H1 (cell line): ENCODE measurements around the gene VSNL1. TPM values are rescaled to one million over a fixed set of nuclear protein-coding genes. Genes with fewer than 3 reads are reported as not detected.

Source experiments
- CTCF ChIA-PET: fragments of 300-600 bp; sonication (Branson Sonifier 250); formaldehyde crosslinking; loops from one replicate; lab custom pipeline; 2021; ENCODE audit not compliant: partially characterized antibody; lab: Charles Lee
- POLR2A ChIA-PET: fragments of 300-600 bp; sonication (Branson Sonifier 250); formaldehyde crosslinking; loops from one replicate; lab custom pipeline; 2021; ENCODE audit warnings: inconsistent platforms; ENCODE audit not compliant: partially characterized antibody; lab: Charles Lee
- DNase-seq, 2 experiments: peaks; one replicate each; pipeline versions ENCODE4 v3.0.0 to v3.0.0-alpha.2; 2010 to 2022; ENCODE audit warnings: low spot score in 2 of 2, low read depth in 1 of 2, mixed read lengths in 1 of 2
- FAIRE-seq: peaks from 2 replicates; lab custom pipeline; 2011; peaks lifted over from hg19 to GRCh38; lab: Jason Lieb, UNC
- H2AFZ ChIP-seq: 2 replicates; pipeline ENCODE4 v1.8.1; 2012; ENCODE audit warnings: low read length, inconsistent platforms
- H2AK5ac ChIP-seq: 2 replicates; pipeline ENCODE4 v1.6.1; 2013; ENCODE audit warnings: low read depth, low read length
- H2BK120ac ChIP-seq: replicated peaks from 2 replicates; pipeline ENCODE3; 2013; ENCODE audit warnings: low read depth, low read length, inconsistent platforms
- H2BK12ac ChIP-seq: 2 replicates; pipeline ENCODE4 v1.6.1; 2013; ENCODE audit warnings: low read depth, low read length
- H2BK15ac ChIP-seq: 2 replicates; pipeline ENCODE4 v1.6.1; 2013; ENCODE audit warnings: low read length
- H2BK20ac ChIP-seq: 2 replicates; pipeline ENCODE4 v1.6.1; 2013; ENCODE audit warnings: low read length
- H2BK5ac ChIP-seq: 2 replicates; pipeline ENCODE4 v1.6.1; 2013; ENCODE audit warnings: low read depth, low read length
- H3K14ac ChIP-seq: 2 replicates; pipeline ENCODE4 v1.6.1; 2013; ENCODE audit warnings: inconsistent platforms; ENCODE audit not compliant: insufficient read length
- H3K18ac ChIP-seq: 2 replicates; pipeline ENCODE4 v1.6.1; 2013; ENCODE audit warnings: low read length; ENCODE audit errors: extremely low read depth
- H3K23ac ChIP-seq: 2 replicates; pipeline ENCODE4 v1.6.1; 2013; ENCODE audit warnings: inconsistent platforms; ENCODE audit not compliant: insufficient read length
- H3K23me2 ChIP-seq: 2 replicates; pipeline ENCODE4 v1.6.1; 2013; ENCODE audit warnings: low read depth, low read length
- H3K27ac ChIP-seq: 2 replicates; pipeline ENCODE4 v1.6.1; 2011; ENCODE audit warnings: low read depth, low read length, inconsistent platforms
- H3K27me3 ChIP-seq, 4 experiments: replicated peaks in 1 of 4; 1 replicate in 1 of 4; 2 replicates in 3 of 4; pipeline versions ENCODE4 v1.6.1 to v1.8.1; 2011 to 2013; ENCODE audit warnings: low read length in 3 of 4, mild to moderate bottlenecking in 3 of 4, inconsistent platforms in 2 of 4, mixed read lengths in 2 of 4, moderate library complexity in 1 of 4; ENCODE audit not compliant: control insufficient read depth in 3 of 4, insufficient read depth in 3 of 4; ENCODE audit errors: extremely low read depth in 1 of 4
- H3K36me3 ChIP-seq, 4 experiments: 2 replicates each; pipeline versions ENCODE4 v1.6.1 to v1.8.1; 2011 to 2013; ENCODE audit warnings: mild to moderate bottlenecking in 4 of 4, low read length in 3 of 4, moderate library complexity in 2 of 4, control low read depth in 1 of 4, inconsistent platforms in 1 of 4; ENCODE audit not compliant: insufficient read depth in 4 of 4, control insufficient read depth in 2 of 4
- H3K4ac ChIP-seq: replicated peaks from 2 replicates; pipeline ENCODE3; 2013; ENCODE audit warnings: low read length, low read depth, mixed read lengths, inconsistent platforms; ENCODE audit not compliant: insufficient read length
- H3K4me1 ChIP-seq, 4 experiments: replicated peaks in 1 of 4; 1 replicate in 1 of 4; 2 replicates in 3 of 4; pipeline versions ENCODE4 v1.6.1 to v1.8.1; 2011 to 2013; ENCODE audit warnings: low read length in 3 of 4, inconsistent platforms in 2 of 4, mixed read lengths in 1 of 4; ENCODE audit not compliant: insufficient read depth in 4 of 4, control insufficient read depth in 3 of 4
- H3K4me2 ChIP-seq, 2 experiments: 2 replicates each; pipeline versions ENCODE4 v1.6.1 to v1.8.1; 2011 to 2013; ENCODE audit warnings: low read depth in 2 of 2, low read length in 2 of 2, control low read depth in 1 of 2, inconsistent platforms in 1 of 2, mild to moderate bottlenecking in 1 of 2; ENCODE audit not compliant: insufficient read depth in 1 of 2
- H3K4me3 ChIP-seq, 4 experiments: fragments of 200-600, 300-600 bp in 1 of 4; sonication (generic), shearing (Covaris generic), sonication (Bioruptor Twin) in 1 of 4; 2 replicates each; pipeline versions ENCODE4 v1.5.1 to v1.8.1; 2011 to 2016; ENCODE audit warnings: low read length in 4 of 4, low read depth in 3 of 4, control low read depth in 2 of 4, inconsistent platforms in 2 of 4, mild to moderate bottlenecking in 2 of 4, mixed read lengths in 1 of 4, moderate library complexity in 1 of 4; ENCODE audit not compliant: insufficient read depth in 2 of 4; ENCODE audit errors: extremely low read depth in 1 of 4
- H3K56ac ChIP-seq: replicated peaks from 2 replicates; pipeline ENCODE3; 2013; ENCODE audit warnings: low read depth, mild to moderate bottlenecking, mixed read lengths, low read length, inconsistent platforms; ENCODE audit not compliant: insufficient read length
- H3K79me1 ChIP-seq: 2 replicates; pipeline ENCODE4 v1.6.1; 2013; ENCODE audit warnings: low read depth, low read length, control low read depth
- H3K79me2 ChIP-seq, 2 experiments: 2 replicates each; pipeline versions ENCODE4 v1.6.1 to v1.8.1; 2012 to 2013; ENCODE audit warnings: low read length in 2 of 2, mild to moderate bottlenecking in 2 of 2, inconsistent platforms in 1 of 2; ENCODE audit not compliant: insufficient read depth in 2 of 2, control insufficient read depth in 1 of 2
- H3K9ac ChIP-seq, 4 experiments: replicated peaks in 1 of 4; 1 replicate in 1 of 4; 2 replicates in 3 of 4; pipeline versions ENCODE4 v1.6.1 to v1.8.1; 2011 to 2013; ENCODE audit warnings: low read depth in 3 of 4, low read length in 3 of 4, control low read depth in 2 of 4, mild to moderate bottlenecking in 2 of 4, moderate library complexity in 2 of 4, inconsistent platforms in 1 of 4; ENCODE audit errors: extremely low read depth in 1 of 4
- H3K9me3 ChIP-seq, 2 experiments: 2 replicates each; pipeline versions ENCODE4 v1.6.1 to v1.8.1; 2012 to 2013; ENCODE audit warnings: mild to moderate bottlenecking in 2 of 2, moderate library complexity in 2 of 2, control low read depth in 1 of 2, inconsistent platforms in 1 of 2, low read depth in 1 of 2, low read length in 1 of 2, mixed read lengths in 1 of 2; ENCODE audit not compliant: insufficient read depth in 2 of 2
- H4K20me1 ChIP-seq, 2 experiments: replicated peaks in 1 of 2; 2 replicates each; pipeline versions ENCODE3 to v1.8.1; 2011 to 2013; ENCODE audit warnings: inconsistent platforms in 2 of 2, low read length in 2 of 2, mild to moderate bottlenecking in 1 of 2; ENCODE audit not compliant: insufficient read depth in 2 of 2, control insufficient read depth in 1 of 2
- H4K5ac ChIP-seq: 2 replicates; pipeline ENCODE4 v1.6.1; 2013; ENCODE audit warnings: low read length, low read depth, mixed read lengths, inconsistent platforms; ENCODE audit not compliant: insufficient read length
- H4K8ac ChIP-seq: 2 replicates; pipeline ENCODE4 v1.8.0; 2013; ENCODE audit warnings: mild to moderate bottlenecking, moderate library complexity, low read length, inconsistent platforms; ENCODE audit not compliant: insufficient read depth; ENCODE audit errors: extremely low read depth
- H4K91ac ChIP-seq: replicated peaks from 2 replicates; pipeline ENCODE3; 2013; ENCODE audit warnings: low read length, mixed read lengths, inconsistent platforms; ENCODE audit not compliant: insufficient read length
- TEAD4 ChIP-seq: IDR thresholded peaks from 2 replicates; pipeline ENCODE4 v1.6.1; 2012; ENCODE audit warnings: low read depth, low read length, inconsistent platforms, mixed read lengths
- polyA plus RNA-seq, 7 experiments: library from polyadenylated mRNA; depleted of rRNA in 3 of 7; stranded (reverse) in 5 of 7; unstranded in 2 of 7; fragments of >200 nt in 5 of 7; fragments of 200-250 nt in 2 of 7; gene quantifications; 1 replicate in 5 of 7; 2 replicates in 1 of 7; 4 replicates in 1 of 7; pipeline versions ENCODE4 v1.2.1 to v1.2.3, GENCODE V29; 2011 to 2013; ENCODE audit warnings: missing spikeins in 2 of 7, mixed read lengths in 2 of 7
- total RNA-seq: library from RNA; stranded (reverse); fragmentation: NEBNext Ultra II Directional; extraction: Animal tissue kit (Norgen Biotek cat#: 25700); gene quantifications from 2 replicates; pipeline ENCODE4 v1.2.1, GENCODE V29; 2021

Gene VSNL1
- total and polyA plus RNA-seq, 2 of the 8 experiments (the other 6 are each of a cell fraction or from before 2014, with no cell fraction given) = 49.4 to 108 TPM

GRCh38 chr2:17519486-17519885 is 21.0 kb upstream of the VSNL1 start:
- Histone ChIP-seq H2BK20ac (no peak overlapping the region), H4K5ac (no peak overlapping the region), H3K79me2 (no peaks in the 10 kb centered on the region), H3K4ac (no peak overlapping the region), H3K14ac (no peak overlapping the region), H2AFZ (no peak overlapping the region), H3K79me1 (no peaks in the 10 kb centered on the region), H3K56ac (no peak overlapping the region), H2BK15ac (no peak overlapping the region), H4K91ac (no peak overlapping the region), H2BK5ac (no peak overlapping the region), H4K8ac (no peak overlapping the region), H2BK12ac (no peak overlapping the region), H3K36me3 (no peaks in the 10 kb centered on the region), H3K4me2 (no peak overlapping the region), H3K9ac (no peak overlapping the region), H2AK5ac (no peak overlapping the region), H4K20me1 (no peaks in the 10 kb centered on the region), H3K27me3 (peaks cover 0 to 2% (median 0%) of the 10 kb centered on the region in 4 experiments; a peak in 1 of 7 replicates), H3K9me3 (no peaks in the 10 kb centered on the region), H3K23me2 (no peaks in the 10 kb centered on the region), H2BK120ac (no peak overlapping the region), H3K4me1 (peaks cover 0 to 4% (median 1%) of the 10 kb centered on the region in 4 experiments; a peak in 3 of 7 replicates)
- no peak for FAIRE-seq
- no peak for DNase-seq
- POLR2A ChIA-PET = no interaction called here
- CTCF ChIA-PET = interaction anchor here (0.6 kb wide), 1 partner anchor 140 kb away, joined by 4 read pairs; no protein-coding TSS in a partner anchor
- no peak for TF ChIP-seq TEAD4
- TF ChIP-seq, all 59 proteins: peak for 0
- no peak overlapping the region for H3K18ac ChIP-seq
- H3K4me3 ChIP-seq = no peak overlapping the region
- no peak overlapping the region for H3K27ac ChIP-seq
- H3K23ac ChIP-seq = no peak overlapping the region
